OCI-LY7 (cell line): ENCODE data around the gene TAF10. TPM values are rescaled to one million over a fixed set of nuclear protein-coding genes. Genes with fewer than 3 reads are reported as not detected.

Experiments
- BruUV-seq: library from RNA; stranded (reverse); fragments of 400-500 nt; replicated peaks from 2 replicates; lab custom pipeline; 2021; lab: Mats Ljungman, UMichigan
- CTCF ChIA-PET: fragments of 300-600 bp; sonication (Branson Sonifier 250); formaldehyde crosslinking; loops from one replicate; lab custom pipeline; 2022; ENCODE audit warnings: antibody characterized with exemption; ENCODE audit not compliant: unreplicated experiment; lab: Charles Lee
- POLR2A ChIA-PET: fragments of 300-600 bp; sonication (Branson Sonifier 250); formaldehyde crosslinking; loops from one replicate; lab custom pipeline; 2022; ENCODE audit warnings: antibody characterized with exemption; lab: Charles Lee
- DNase-seq: peaks from one replicate; pipeline ENCODE4 v3.0.0-alpha.2; 2015; ENCODE audit warnings: low spot score
- H2AFZ ChIP-seq: fragments of 200-600 bp; sonication (generic), shearing (Covaris generic); 2 replicates; pipeline ENCODE4 v1.6.1; 2014; ENCODE audit warnings: mild to moderate bottlenecking, antibody characterized with exemption, low read length, moderate library complexity
- H3K27ac ChIP-seq: fragments of 200-600 bp; sonication (generic); 2 replicates; pipeline ENCODE4 v1.5.1; 2014; ENCODE audit warnings: mixed run types, low read depth, mild to moderate bottlenecking, moderate library complexity, low read length, inconsistent platforms; ENCODE audit not compliant: poor library complexity, severe bottlenecking
- H3K36me3 ChIP-seq: fragments of 200-600 bp; sonication (generic); 2 replicates; pipeline ENCODE4 v1.6.1; 2014; ENCODE audit warnings: mild to moderate bottlenecking, antibody characterized with exemption, low read length, moderate library complexity, mixed read lengths; ENCODE audit not compliant: insufficient read depth
- H3K4me1 ChIP-seq: fragments of 200-600 bp; sonication (generic); 2 replicates; pipeline ENCODE4 v1.5.1; 2014; ENCODE audit warnings: mild to moderate bottlenecking, low read length; ENCODE audit not compliant: insufficient read depth, poor library complexity, severe bottlenecking
- H3K4me2 ChIP-seq: fragments of 200-600 bp; sonication (generic); 2 replicates; pipeline ENCODE4 v1.6.1; 2014; ENCODE audit warnings: mild to moderate bottlenecking, low read length
- H3K4me3 ChIP-seq: fragments of 200-600 bp; sonication (generic); 2 replicates; pipeline ENCODE4 v1.5.1; 2014; ENCODE audit warnings: mild to moderate bottlenecking, low read depth, low read length; ENCODE audit not compliant: poor library complexity, severe bottlenecking
- H3K79me2 ChIP-seq: fragments of 200-600 bp; sonication (generic); 2 replicates; pipeline ENCODE4 v1.6.1; 2016; ENCODE audit warnings: low read depth, mild to moderate bottlenecking, low read length, moderate library complexity, mixed read lengths; ENCODE audit not compliant: insufficient read depth
- H3K9me2 ChIP-seq: fragments of 200-600 bp; sonication (generic); 2 replicates; pipeline ENCODE4 v1.6.1; 2016; ENCODE audit warnings: mild to moderate bottlenecking, low read length, mixed read lengths; ENCODE audit not compliant: insufficient read depth
- H3K9me3 ChIP-seq: fragments of 200-600 bp; sonication (generic); 2 replicates; pipeline ENCODE4 v1.6.1; 2014; ENCODE audit warnings: mild to moderate bottlenecking, mixed run types, low read length, mixed read lengths
- H4K20me1 ChIP-seq: fragments of 200-600 bp; sonication (generic); 2 replicates; pipeline ENCODE4 v1.6.1; 2014; ENCODE audit warnings: mild to moderate bottlenecking, antibody characterized with exemption, low read length, moderate library complexity, mixed read lengths; ENCODE audit not compliant: insufficient read depth
- EZH2phosphoT487 ChIP-seq: fragments of 200-600 bp; sonication (generic); IDR thresholded peaks from 2 replicates; pipeline ENCODE4 v1.6.1; 2018; ENCODE audit warnings: low read depth, borderline replicate concordance, mild to moderate bottlenecking, mixed run types, antibody characterized with exemption, low read length, moderate library complexity, mixed read lengths
- intact Hi-C: fragments of 100-400 bp; cut with micrococcal nuclease; formaldehyde crosslinking; loops from one replicate; pipeline ENCODE4 v1.10.0; 2022; ENCODE audit not compliant: unreplicated experiment
- total RNA-seq, 2 experiments: library from RNA; depleted of rRNA in 1 of 2; stranded (reverse); fragments of >200 nt in 1 of 2; shearing (Covaris generic) in 1 of 2; gene quantifications; 2 replicates each; pipeline ENCODE4 v1.2.3, GENCODE V29; 2014 to 2022
- TF ChIP-seq, protein P1 (sequence below): fragments of 200-600 bp; sonication (generic); conservative IDR thresholded peaks from 2 replicates; pipeline ENCODE4 v1.5.1; 2014; ENCODE audit warnings: mild to moderate bottlenecking, antibody characterized with exemption, low read length, moderate library complexity, mixed read lengths

The TAF10 gene
- total RNA-seq, 2 experiments from 2014 or later, result 117 to 146 TPM

DNA sequence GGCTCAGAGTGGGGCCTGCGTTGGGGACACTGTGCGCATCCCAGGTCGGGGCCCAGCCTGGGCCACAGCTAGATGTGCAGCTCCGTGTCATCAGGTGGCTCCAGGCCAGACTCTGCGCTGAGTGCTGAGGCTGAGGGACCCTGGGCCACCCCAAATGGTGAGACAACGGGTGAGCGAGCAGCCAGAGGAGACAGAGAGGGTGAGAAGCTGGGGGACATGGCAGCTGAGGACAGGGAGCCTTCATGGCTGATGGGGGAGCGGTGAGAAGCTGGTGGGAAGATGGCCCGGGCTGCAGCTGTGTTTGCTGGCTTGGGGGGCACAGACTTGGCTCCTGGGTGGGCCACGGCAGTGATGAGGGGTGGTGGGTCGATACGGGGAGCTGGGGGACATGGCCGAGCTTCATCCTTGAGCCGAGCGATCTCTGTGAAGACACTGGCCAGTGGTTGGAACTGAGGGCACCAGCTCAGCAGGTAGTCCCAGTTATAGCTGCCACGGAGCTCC lies 9.7 kb upstream of the TAF10 start:
- Histone ChIP-seq H3K27ac (no peak overlapping the region), H3K79me2 (no peaks in the 10 kb centered on the region; the same call in 1 of the 2 replicates), H3K9me2 (no peaks in the 10 kb centered on the region), H3K4me2 (no peak overlapping the region), H3K4me1 (peaks cover 32% of the 10 kb centered on the region), H3K36me3 (no peaks in the 10 kb centered on the region), H3K4me3 (no peak overlapping the region), H3K9me3 (no peaks in the 10 kb centered on the region), H4K20me1 (no peaks in the 10 kb centered on the region), H2AFZ (no peak overlapping the region)
- DNase-seq, result no peak
- intact Hi-C loops, result no loop called here
- TF ChIP-seq, protein P1, sequence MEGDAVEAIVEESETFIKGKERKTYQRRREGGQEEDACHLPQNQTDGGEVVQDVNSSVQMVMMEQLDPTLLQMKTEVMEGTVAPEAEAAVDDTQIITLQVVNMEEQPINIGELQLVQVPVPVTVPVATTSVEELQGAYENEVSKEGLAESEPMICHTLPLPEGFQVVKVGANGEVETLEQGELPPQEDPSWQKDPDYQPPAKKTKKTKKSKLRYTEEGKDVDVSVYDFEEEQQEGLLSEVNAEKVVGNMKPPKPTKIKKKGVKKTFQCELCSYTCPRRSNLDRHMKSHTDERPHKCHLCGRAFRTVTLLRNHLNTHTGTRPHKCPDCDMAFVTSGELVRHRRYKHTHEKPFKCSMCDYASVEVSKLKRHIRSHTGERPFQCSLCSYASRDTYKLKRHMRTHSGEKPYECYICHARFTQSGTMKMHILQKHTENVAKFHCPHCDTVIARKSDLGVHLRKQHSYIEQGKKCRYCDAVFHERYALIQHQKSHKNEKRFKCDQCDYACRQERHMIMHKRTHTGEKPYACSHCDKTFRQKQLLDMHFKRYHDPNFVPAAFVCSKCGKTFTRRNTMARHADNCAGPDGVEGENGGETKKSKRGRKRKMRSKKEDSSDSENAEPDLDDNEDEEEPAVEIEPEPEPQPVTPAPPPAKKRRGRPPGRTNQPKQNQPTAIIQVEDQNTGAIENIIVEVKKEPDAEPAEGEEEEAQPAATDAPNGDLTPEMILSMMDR, result no peak
- TF ChIP-seq EZH2phosphoT487, result no peak
- POLR2A ChIA-PET, result interaction anchor here (0.6 to 1.2 kb wide), 5 partner anchors 9 to 905 kb away, joined by 3 to 6 read pairs (median 3); no protein-coding TSS in a partner anchor
- CTCF ChIA-PET, result interaction anchor here (0.6 to 2.0 kb wide), 3 partner anchors 10 to 149 kb away, joined by 3 to 8 read pairs (median 3); partner anchors contain the start of gene TAF10
- BruUV-seq, result no TSS peak

DNA sequence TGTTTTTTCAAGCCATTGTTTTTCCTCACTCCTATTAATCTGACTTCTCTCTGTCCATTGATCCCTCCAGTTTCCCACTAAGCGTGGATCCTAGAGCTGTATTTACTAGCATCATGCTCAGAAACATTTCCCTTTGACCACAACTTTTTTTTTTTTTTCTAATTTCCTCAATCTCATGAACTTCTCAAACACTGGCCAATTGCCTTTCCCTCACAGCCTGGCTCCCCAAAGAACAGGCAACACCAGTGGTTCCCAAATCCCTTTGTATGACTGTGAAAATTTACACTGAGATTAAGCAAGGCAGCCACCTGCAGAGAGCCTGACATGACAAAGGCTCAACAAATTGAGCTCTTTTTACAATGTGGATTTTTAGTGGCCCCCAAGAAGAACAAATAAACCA lies 8.6 kb upstream of the TAF10 start:
- H3K9me3 ChIP-seq, result no peaks in the 10 kb centered on the region
- intact Hi-C loops, result no loop called here
- no peak for TF ChIP-seq EZH2phosphoT487
- TF ChIP-seq, protein P1, result no peak
- H3K9me2 ChIP-seq, result no peaks in the 10 kb centered on the region
- POLR2A ChIA-PET, result interaction anchor here (0.9 to 1.2 kb wide), 4 partner anchors 8 to 63 kb away, joined by 3 to 4 read pairs (median 4); partner anchors contain the start of genes MRPL17 and TAF10
- peaks cover 32% of the 10 kb centered on the region for H3K4me1 ChIP-seq
- no peak overlapping the region for H2AFZ ChIP-seq
- no peak overlapping the region for H3K4me3 ChIP-seq
- H4K20me1 ChIP-seq, result no peaks in the 10 kb centered on the region
- H3K36me3 ChIP-seq, result no peaks in the 10 kb centered on the region
- H3K79me2 ChIP-seq, result no peaks in the 10 kb centered on the region; the same call in 1 of the 2 replicates
- H3K27ac ChIP-seq, result no peak overlapping the region
- no TSS peak for BruUV-seq
- H3K4me2 ChIP-seq, result no peak overlapping the region
- no peak for DNase-seq
- CTCF ChIA-PET, result interaction anchor here (2.0 kb wide), 1 partner anchor 9 kb away, joined by 8 read pairs; the partner anchor contains the start of gene TAF10
